KMS-11 (cell line): ENCODE measurements around the gene KY.

Experiments
- H2AFZ ChIP-seq: fragments of 200-600 bp; sonication (generic); 2 replicates; pipeline ENCODE4 v1.6.1; 2016; ENCODE audit warnings: antibody characterized with exemption, mixed run types, low read depth
- H3K27ac ChIP-seq: fragments of 200-600 bp; sonication (generic); 2 replicates; pipeline ENCODE4 v1.6.1; 2016; ENCODE audit warnings: mild to moderate bottlenecking, mixed run types
- H3K27me3 ChIP-seq: fragments of 200-600 bp; sonication (generic); 2 replicates; pipeline ENCODE4 v1.6.1; 2017; ENCODE audit warnings: mild to moderate bottlenecking, low read depth, mixed run types, moderate library complexity; ENCODE audit not compliant: insufficient read depth
- H3K36me3 ChIP-seq: fragments of 200-600 bp; sonication (generic); 2 replicates; pipeline ENCODE4 v1.6.1; 2017; ENCODE audit warnings: mild to moderate bottlenecking, mixed run types; ENCODE audit not compliant: insufficient read depth
- H3K4me1 ChIP-seq: fragments of 200-600 bp; sonication (generic); 2 replicates; pipeline ENCODE4 v1.6.1; 2016; ENCODE audit warnings: mild to moderate bottlenecking, low read depth, mixed run types; ENCODE audit not compliant: poor library complexity, severe bottlenecking
- H3K4me2 ChIP-seq: fragments of 200-600 bp; sonication (generic); 2 replicates; pipeline ENCODE4 v1.7.0; 2016; ENCODE audit warnings: mild to moderate bottlenecking, mixed run types
- H3K4me3 ChIP-seq: fragments of 200-600 bp; sonication (generic); IDR thresholded peaks from 2 replicates; pipeline ENCODE4 v1.6.1; 2017; ENCODE audit warnings: low read depth, low read length, mixed read lengths; ENCODE audit not compliant: insufficient read depth
- H3K79me2 ChIP-seq: fragments of 200-600 bp; sonication (generic); 2 replicates; pipeline ENCODE4 v1.6.1; 2016; ENCODE audit warnings: low read depth, mixed run types; ENCODE audit not compliant: insufficient read depth
- H3K9ac ChIP-seq: fragments of 200-600 bp; sonication (generic); 2 replicates; pipeline ENCODE4 v1.6.1; 2016; ENCODE audit warnings: mild to moderate bottlenecking, mixed run types
- H4K20me1 ChIP-seq: fragments of 200-600 bp; sonication (generic); 2 replicates; pipeline ENCODE4 v1.6.1; 2016; ENCODE audit warnings: mild to moderate bottlenecking, mixed run types; ENCODE audit not compliant: insufficient read depth
- TF ChIP-seq, protein P1 (sequence below): fragments of 200-600 bp; sonication (generic); conservative IDR thresholded peaks from 2 replicates; pipeline ENCODE4 v1.6.1; 2017; ENCODE audit warnings: low read depth, mild to moderate bottlenecking, antibody characterized with exemption, low read length, moderate library complexity, mixed read lengths

The KY gene

DNA sequence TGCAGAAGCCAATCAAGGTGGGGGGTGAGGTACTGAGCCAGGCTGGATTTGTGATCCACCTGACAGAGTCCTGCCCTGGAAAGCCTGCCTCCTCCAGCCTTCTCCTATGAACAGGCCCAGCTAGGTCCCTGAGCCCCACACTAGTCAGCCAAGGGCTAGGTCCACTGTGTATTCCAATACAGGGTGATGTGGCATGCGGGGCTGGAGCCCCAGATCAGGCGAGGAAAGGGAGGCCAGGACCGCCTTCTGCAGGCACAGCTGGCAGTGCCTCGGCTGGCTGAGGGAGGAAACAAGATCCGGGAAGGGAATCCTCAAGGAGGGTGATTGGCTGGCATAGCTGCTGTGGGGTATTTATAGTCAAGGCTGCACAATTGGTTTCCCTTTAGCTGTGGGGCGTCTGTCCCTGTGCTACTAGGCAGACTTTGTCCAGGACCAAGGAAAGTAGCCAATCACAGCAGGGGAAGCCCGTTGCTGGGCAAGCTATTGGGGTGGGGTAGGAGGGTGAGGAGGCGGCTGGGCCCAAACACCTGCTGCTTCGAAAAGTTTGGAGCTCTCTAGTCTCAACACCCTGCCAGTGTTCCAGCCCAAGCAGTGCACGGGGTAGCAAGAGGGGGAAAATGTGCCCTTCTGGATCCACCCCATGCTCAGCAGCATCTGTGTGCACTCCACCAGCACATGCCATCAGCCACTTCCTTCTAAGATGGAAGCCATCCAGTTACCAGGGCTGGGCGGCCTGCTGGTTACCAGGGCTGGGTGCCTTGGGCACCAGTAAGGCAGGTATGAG, 5.9 kb downstream of the KY start:
- TF ChIP-seq, protein P1, sequence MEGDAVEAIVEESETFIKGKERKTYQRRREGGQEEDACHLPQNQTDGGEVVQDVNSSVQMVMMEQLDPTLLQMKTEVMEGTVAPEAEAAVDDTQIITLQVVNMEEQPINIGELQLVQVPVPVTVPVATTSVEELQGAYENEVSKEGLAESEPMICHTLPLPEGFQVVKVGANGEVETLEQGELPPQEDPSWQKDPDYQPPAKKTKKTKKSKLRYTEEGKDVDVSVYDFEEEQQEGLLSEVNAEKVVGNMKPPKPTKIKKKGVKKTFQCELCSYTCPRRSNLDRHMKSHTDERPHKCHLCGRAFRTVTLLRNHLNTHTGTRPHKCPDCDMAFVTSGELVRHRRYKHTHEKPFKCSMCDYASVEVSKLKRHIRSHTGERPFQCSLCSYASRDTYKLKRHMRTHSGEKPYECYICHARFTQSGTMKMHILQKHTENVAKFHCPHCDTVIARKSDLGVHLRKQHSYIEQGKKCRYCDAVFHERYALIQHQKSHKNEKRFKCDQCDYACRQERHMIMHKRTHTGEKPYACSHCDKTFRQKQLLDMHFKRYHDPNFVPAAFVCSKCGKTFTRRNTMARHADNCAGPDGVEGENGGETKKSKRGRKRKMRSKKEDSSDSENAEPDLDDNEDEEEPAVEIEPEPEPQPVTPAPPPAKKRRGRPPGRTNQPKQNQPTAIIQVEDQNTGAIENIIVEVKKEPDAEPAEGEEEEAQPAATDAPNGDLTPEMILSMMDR = no peak
- no peak overlapping the region for H2AFZ ChIP-seq
- no peak overlapping the region for H3K27ac ChIP-seq

DNA sequence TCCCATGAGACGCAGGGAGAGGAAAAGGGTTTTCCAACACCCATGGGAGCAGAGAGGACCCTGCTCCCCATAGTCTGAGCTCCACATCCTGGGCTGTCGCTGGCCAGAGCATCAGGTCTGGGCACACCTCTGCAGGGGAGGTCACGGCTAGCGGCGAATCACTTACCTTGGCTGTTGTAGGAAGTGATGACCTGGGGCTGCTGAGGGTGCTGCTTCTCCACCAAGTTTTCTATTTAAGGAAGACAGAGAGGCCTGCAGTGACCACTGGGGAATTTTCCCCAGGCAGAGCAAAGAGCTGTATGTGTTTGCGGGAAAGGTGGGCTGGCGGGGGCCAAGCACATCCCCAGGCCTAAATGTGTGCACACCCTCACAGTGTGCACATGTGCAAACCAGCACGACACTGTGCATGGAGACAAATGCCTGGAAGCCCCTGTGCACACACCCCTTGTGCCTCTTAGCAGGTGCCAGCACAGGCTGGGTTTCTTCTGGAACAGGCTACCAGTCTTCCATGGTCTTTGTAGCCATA, 7.6 kb downstream of the KY start:
- H4K20me1 ChIP-seq = no peaks in the 10 kb centered on the region
- H2AFZ ChIP-seq = no peak overlapping the region
- TF ChIP-seq, protein P1 = no peak
- no peaks in the 10 kb centered on the region for H3K79me2 ChIP-seq
- H3K4me3 ChIP-seq = no peak overlapping the region
- H3K36me3 ChIP-seq = no peaks in the 10 kb centered on the region
- H3K9ac ChIP-seq = no peak overlapping the region
- H3K27me3 ChIP-seq = no peaks in the 10 kb centered on the region
- no peak overlapping the region for H3K27ac ChIP-seq
- no peak overlapping the region for H3K4me2 ChIP-seq
- no peaks in the 10 kb centered on the region for H3K4me1 ChIP-seq

More for the DNA sequence above, 5.9 kb downstream of the KY start:
- no peaks in the 10 kb centered on the region for H3K4me1 ChIP-seq
- H4K20me1 ChIP-seq = no peaks in the 10 kb centered on the region
- no peaks in the 10 kb centered on the region for H3K36me3 ChIP-seq
- H3K9ac ChIP-seq = no peak overlapping the region
- no peaks in the 10 kb centered on the region for H3K27me3 ChIP-seq
- no peak overlapping the region for H3K4me2 ChIP-seq
- no peaks in the 10 kb centered on the region for H3K79me2 ChIP-seq
- no peak overlapping the region for H3K4me3 ChIP-seq

DNA sequence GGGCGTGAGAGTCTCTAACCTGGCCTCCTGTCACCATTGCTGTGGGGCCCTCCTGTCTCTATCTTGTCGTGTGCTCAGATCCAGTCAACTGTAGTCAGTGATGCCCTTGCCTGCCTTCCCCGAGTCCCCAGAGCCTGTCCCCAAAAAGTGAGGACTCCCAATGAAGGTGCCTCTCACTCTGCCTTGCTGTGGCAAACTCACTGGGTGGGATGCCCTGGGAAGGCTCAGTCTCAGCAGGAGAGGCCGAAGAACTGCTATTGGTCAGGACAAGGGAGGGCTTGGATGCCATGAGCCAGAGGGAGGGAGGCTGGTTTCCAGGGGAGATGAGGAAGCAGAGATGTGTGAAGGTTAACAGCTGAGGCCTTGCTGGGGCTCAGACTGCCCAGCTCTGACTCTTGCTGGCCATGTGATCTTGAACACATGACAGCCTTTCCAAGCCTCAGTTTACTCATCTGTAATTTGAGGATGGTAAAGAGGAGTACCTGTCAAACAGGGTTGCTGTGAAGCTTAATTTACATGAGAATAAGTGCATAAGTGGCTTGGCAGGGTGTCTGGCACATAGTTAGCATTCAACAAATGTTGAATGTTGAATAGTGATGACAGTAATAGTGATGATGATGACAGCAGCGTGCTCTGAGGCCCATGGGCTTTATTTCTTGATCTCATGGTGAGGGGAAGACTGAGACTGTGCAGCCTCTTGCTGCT, 8.2 kb downstream of the KY start:
- TF ChIP-seq, protein P1 = no peak
- H3K36me3 ChIP-seq = no peaks in the 10 kb centered on the region

DNA sequence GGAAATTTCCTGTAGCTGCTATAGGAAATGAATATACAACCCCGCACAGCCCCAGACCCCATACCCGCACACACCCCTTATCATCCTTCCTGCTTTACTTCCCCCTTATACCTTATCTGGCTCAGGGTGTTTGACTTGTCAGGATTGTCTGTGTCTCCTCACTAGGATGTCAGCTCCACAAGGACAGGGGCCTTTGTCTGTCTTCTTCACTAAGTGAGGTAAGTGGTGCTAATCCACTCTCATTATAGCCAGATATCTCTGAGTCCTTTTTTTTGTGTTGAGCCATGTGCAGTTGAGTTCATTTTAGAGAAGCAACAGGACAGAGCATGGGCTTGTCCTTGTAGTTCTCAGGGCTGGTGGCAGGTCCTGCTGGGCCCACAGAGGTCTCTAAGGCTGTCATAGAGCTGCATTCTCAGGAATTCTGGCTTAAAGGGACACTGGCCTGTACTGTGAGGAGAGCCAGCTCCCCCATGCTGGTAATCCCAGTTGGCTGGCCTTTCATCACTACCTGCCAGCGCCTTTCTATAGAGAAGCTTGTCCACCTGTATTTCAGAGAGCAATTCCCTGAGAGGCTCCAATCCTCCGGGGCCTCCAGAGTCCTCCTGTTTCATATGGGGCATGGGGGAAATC, 9.0 kb downstream of the KY start:
- Histone ChIP-seq H4K20me1 (no peaks in the 10 kb centered on the region), H3K79me2 (no peaks in the 10 kb centered on the region), H2AFZ (no peak overlapping the region), H3K4me2 (no peak overlapping the region), H3K9ac (no peak overlapping the region), H3K4me3 (no peak overlapping the region), H3K4me1 (no peaks in the 10 kb centered on the region), H3K36me3 (no peaks in the 10 kb centered on the region), H3K27me3 (no peaks in the 10 kb centered on the region), H3K27ac (no peak overlapping the region)
- TF ChIP-seq, protein P1 = no peak

More for the DNA sequence above, 8.2 kb downstream of the KY start:
- H4K20me1 ChIP-seq = no peaks in the 10 kb centered on the region
- H3K4me1 ChIP-seq = no peaks in the 10 kb centered on the region
- no peaks in the 10 kb centered on the region for H3K27me3 ChIP-seq
- H2AFZ ChIP-seq = no peak overlapping the region
- no peak overlapping the region for H3K4me2 ChIP-seq
- no peaks in the 10 kb centered on the region for H3K79me2 ChIP-seq
- no peak overlapping the region for H3K27ac ChIP-seq
- H3K4me3 ChIP-seq = no peak overlapping the region
- H3K9ac ChIP-seq = no peak overlapping the region
